GM12874 (cell line): ENCODE results near the gene PADI2.

ENCODE experiments used
- TF ChIP-seq, protein P1 (sequence below): IDR thresholded peaks from 2 replicates; pipeline ENCODE4 v1.5.1; 2011; ENCODE audit warnings: low read depth, mild to moderate bottlenecking, control low read depth, low read length, moderate library complexity; ENCODE audit not compliant: insufficient read depth

Gene PADI2

GRCh38 chr1:17093822-17094393 is 25.3 kb downstream of the PADI2 start:
- TF ChIP-seq, protein P1, sequence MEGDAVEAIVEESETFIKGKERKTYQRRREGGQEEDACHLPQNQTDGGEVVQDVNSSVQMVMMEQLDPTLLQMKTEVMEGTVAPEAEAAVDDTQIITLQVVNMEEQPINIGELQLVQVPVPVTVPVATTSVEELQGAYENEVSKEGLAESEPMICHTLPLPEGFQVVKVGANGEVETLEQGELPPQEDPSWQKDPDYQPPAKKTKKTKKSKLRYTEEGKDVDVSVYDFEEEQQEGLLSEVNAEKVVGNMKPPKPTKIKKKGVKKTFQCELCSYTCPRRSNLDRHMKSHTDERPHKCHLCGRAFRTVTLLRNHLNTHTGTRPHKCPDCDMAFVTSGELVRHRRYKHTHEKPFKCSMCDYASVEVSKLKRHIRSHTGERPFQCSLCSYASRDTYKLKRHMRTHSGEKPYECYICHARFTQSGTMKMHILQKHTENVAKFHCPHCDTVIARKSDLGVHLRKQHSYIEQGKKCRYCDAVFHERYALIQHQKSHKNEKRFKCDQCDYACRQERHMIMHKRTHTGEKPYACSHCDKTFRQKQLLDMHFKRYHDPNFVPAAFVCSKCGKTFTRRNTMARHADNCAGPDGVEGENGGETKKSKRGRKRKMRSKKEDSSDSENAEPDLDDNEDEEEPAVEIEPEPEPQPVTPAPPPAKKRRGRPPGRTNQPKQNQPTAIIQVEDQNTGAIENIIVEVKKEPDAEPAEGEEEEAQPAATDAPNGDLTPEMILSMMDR, result no peak

- TF ChIP-seq, protein P1, result no peak
Measured at GRCh38 chr1:17091252-17091651, 28.0 kb downstream of the PADI2 start.

- TF ChIP-seq, protein P1, result no peak
Measured at GRCh38 chr1:17089506-17089905, 29.7 kb downstream of the PADI2 start.

- TF ChIP-seq, protein P1, result no peak
Measured at GRCh38 chr1:17086751-17087150, 32.5 kb downstream of the PADI2 start.

DNA sequence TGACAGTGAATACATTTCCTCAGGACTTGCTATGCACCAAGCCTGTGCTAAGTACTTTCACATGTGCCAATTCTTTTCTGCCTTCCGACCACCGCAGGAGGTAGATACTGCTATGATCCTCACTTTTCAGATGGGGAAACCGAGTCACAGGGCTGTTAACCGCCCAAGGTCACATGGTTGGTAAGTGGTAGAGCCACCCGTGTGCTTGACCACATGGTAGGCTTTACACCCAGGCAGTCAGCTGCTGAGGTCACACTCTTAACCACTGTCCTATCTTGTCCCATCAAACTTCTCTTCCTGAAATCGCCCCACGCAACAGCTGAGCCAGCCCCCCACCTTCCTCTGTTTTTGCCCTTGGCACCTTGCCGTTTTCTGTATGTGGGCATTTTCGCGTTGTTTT is 34.5 kb downstream of the PADI2 start:
- TF ChIP-seq, protein P1, result no peak

- TF ChIP-seq, protein P1, result no peak
Measured at GRCh38 chr1:17082761-17083160, 36.5 kb downstream of the PADI2 start.

GRCh38 chr1:17081439-17081838 is 37.8 kb downstream of the PADI2 start:
- TF ChIP-seq, protein P1, result no peak
